ENCODE results near the gene SLCO3A1. TPM values are rescaled to one million over a fixed set of nuclear protein-coding genes. Genes with fewer than 3 reads are reported as not detected.

SLCO3A1 gene
- total RNA-seq, 2 donors from 2014 or later = 7.2 to 11.4 TPM

DNA sequence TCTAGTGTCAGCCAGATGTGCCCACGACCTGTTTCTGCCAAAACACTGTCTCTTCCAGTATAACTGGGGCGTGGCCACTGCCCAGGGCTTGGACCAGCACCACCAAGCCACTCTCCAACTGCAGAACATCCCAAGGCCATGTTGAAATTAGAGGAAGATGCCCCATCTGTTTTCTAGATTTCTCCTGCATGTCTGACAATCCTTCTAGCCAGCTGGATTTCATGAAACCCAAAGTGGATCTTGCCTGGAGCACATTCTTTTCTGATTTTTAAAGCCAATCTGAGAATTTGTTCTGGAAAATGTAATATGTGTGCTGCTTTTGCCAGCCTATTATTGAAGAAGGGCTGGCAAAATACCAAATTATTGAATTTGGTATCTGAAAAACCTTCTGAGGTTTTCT, 182.5 kb downstream of the SLCO3A1 start:
- Histone ChIP-seq H3K36me3 (ENCODE audit: control insufficient read depth, insufficient read depth, low read length) (no peaks in the 10 kb centered on the region), H3K4me1 (ENCODE audit: control insufficient read depth, insufficient read depth, low read length) (no peaks in the 10 kb centered on the region), H3K27me3 (ENCODE audit: control insufficient read depth, insufficient read depth, low read length, poor library complexity, severe bottlenecking) (no peaks in the 10 kb centered on the region), H3K9me3 (ENCODE audit: control insufficient read depth, low read length) (no peaks in the 10 kb centered on the region), H3K4me3 (ENCODE audit: low read length) (no peak overlapping the region), H3K9ac (ENCODE audit: extremely low read depth, low read length, poor library complexity, severe bottlenecking) (no peak overlapping the region), H3K27ac (ENCODE audit: low read depth, low read length) (no peak overlapping the region)
- Mint-ChIP-seq H3K27me3 (ENCODE audit: insufficient read depth) (peaks cover 2% of the 10 kb centered on the region), H3K4me1 (peaks cover 1% of the 10 kb centered on the region), H3K4me3 (no peak overlapping the region), H3K36me3 (ENCODE audit: low read depth) (no peaks in the 10 kb centered on the region), H3K27ac (no peak overlapping the region), H3K9me3 (peaks cover 12% of the 10 kb centered on the region)
- 81 to 93% methylated on average over 2 of the region's 2 CpGs for WGBS, 2 experiments (ENCODE audit: insufficient coverage in 1 of 2, insufficient read length in 1 of 2)
- no peak for TF ChIP-seq CTCF (conservative IDR thresholded peaks at IDR 0.05)
- DNase-seq = no peak

- WGBS, 2 experiments (ENCODE audit: insufficient coverage in 1 of 2, insufficient read length in 1 of 2) = 87% methylated on average over 1 of the region's 1 CpG
- H3K9me3 ChIP-seq (ENCODE audit: control insufficient read depth, low read length) = no peaks in the 10 kb centered on the region
- H3K27ac Mint-ChIP-seq = no peak overlapping the region
- peaks cover 12% of the 10 kb centered on the region for H3K9me3 Mint-ChIP-seq
- no peaks in the 10 kb centered on the region for H3K36me3 Mint-ChIP-seq (ENCODE audit: low read depth)
- H3K36me3 ChIP-seq (ENCODE audit: control insufficient read depth, insufficient read depth, low read length) = no peaks in the 10 kb centered on the region
- H3K27me3 Mint-ChIP-seq (ENCODE audit: insufficient read depth) = peaks cover 2% of the 10 kb centered on the region
- H3K27ac ChIP-seq (ENCODE audit: low read depth, low read length) = no peak overlapping the region
- H3K27me3 ChIP-seq (ENCODE audit: control insufficient read depth, insufficient read depth, low read length, poor library complexity, severe bottlenecking) = no peaks in the 10 kb centered on the region
- no peak overlapping the region for H3K4me3 ChIP-seq (ENCODE audit: low read length)
- no peak for TF ChIP-seq CTCF (conservative IDR thresholded peaks at IDR 0.05)
- DNase-seq = no peak
- H3K9ac ChIP-seq (ENCODE audit: extremely low read depth, low read length, poor library complexity, severe bottlenecking) = no peak overlapping the region
- H3K4me1 ChIP-seq (ENCODE audit: control insufficient read depth, insufficient read depth, low read length) = no peaks in the 10 kb centered on the region
- H3K4me3 Mint-ChIP-seq = no peak overlapping the region
- H3K4me1 Mint-ChIP-seq = peaks cover 1% of the 10 kb centered on the region
Observed at GRCh38 chr15:92037491-92037890, 184.0 kb downstream of the SLCO3A1 start.

- TF ChIP-seq CTCF (conservative IDR thresholded peaks at IDR 0.05) = no peak
- Mint-ChIP-seq H3K36me3 (ENCODE audit: low read depth) (no peaks in the 10 kb centered on the region), H3K4me3 (no peak overlapping the region), H3K27ac (no peak overlapping the region), H3K27me3 (ENCODE audit: insufficient read depth) (peaks cover 5% of the 10 kb centered on the region), H3K9me3 (peaks cover 12% of the 10 kb centered on the region), H3K4me1 (no peaks in the 10 kb centered on the region)
- Histone ChIP-seq H3K9ac (ENCODE audit: extremely low read depth, low read length, poor library complexity, severe bottlenecking) (no peak overlapping the region), H3K4me3 (ENCODE audit: low read length) (no peak overlapping the region), H3K27ac (ENCODE audit: low read depth, low read length) (no peak overlapping the region), H3K27me3 (ENCODE audit: control insufficient read depth, insufficient read depth, low read length, poor library complexity, severe bottlenecking) (no peaks in the 10 kb centered on the region), H3K4me1 (ENCODE audit: control insufficient read depth, insufficient read depth, low read length) (no peaks in the 10 kb centered on the region), H3K36me3 (ENCODE audit: control insufficient read depth, insufficient read depth, low read length) (no peaks in the 10 kb centered on the region), H3K9me3 (ENCODE audit: control insufficient read depth, low read length) (no peaks in the 10 kb centered on the region)
- 100% methylated on average over 1 of the region's 1 CpG; no CpG with 5 or more reads in 1 of the 2 experiments for WGBS, 2 experiments (ENCODE audit: insufficient coverage in 1 of 2, insufficient read length in 1 of 2)
- no peak for DNase-seq
Observed at GRCh38 chr15:92040350-92040749, 186.8 kb downstream of the SLCO3A1 start.

All from endodermal cell (in vitro differentiated cells).